Urothelium cell line (cell line): ENCODE measurements around the gene CPSF3.
"Not testable (repeated sequence)": the region's sequence is repeated elsewhere in the genome, so short reads cannot be mapped to it uniquely, and the experiment has no call there.

Experiments used
- DNase-seq: peaks from one replicate; pipeline ENCODE4 v3.0.0; 2011; ENCODE audit warnings: low spot score, mixed read lengths
- FAIRE-seq: peaks from 2 replicates; lab custom pipeline; 2011; peaks lifted over from hg19 to GRCh38; lab: Jason Lieb, UNC

Gene CPSF3

DNA sequence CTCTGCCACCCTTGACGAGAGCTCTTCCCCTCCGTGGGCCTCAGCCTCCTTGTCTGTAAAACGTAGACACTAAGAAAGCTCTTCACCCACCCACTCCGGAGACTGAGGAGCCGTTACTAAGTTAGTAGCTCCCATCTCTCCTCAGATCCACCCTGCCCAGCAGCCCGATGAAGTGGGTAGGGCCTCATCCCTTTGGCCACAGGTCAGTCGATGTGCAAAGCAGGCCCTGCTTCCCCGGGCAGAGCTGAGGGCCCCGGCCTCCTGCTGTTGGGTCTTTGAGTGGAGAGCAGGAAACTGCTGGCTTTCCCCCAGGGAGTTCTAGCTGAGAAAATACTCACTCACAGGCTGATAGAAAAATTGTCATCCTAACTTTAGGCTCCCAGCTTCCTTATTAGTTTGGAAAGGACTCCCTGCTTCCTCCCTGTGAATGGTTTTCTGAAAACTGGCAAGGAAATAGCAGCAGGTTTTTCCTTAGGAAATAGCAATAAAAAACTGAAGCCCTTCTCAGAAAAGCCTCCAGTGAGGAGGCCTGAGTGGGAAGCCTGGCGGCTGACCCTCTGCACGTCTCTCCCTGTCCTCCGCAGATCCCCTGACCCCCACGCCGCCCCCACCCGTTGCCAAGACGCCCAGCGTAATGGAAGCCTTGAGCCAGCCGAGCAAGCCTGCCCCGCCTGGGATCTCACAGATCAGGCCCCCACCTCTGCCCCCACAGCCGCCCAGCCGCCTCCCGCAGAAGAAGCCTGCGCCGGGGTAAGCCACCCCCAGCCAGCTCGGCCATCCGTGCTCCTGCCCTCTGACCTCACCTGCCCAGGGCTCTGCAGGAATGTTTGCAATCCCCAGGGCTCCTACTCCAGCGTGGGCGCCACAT is 30.3 kb upstream of the CPSF3 start:
- DNase-seq (no peak), FAIRE-seq (no peak)

DNA sequence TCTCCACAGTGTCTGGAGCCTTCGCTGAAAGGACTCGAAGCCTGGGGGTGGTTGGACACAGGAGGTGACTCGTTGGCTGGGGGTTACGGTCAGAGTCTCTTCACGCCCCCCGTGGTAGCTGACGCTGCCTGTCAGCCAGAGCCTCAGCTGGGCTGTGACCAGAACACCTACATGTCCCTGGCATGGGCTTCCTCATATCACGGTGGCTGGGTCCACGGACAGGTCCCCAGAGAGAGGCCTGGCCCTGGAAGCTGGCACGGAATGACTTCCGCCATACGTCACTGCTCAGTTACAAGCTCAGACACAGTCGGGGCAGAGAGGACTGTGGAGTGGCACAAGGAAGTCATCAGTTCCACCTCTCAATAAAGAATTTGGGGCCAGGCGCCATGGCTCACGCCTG is 28.6 kb upstream of the CPSF3 start:
- no peak for FAIRE-seq
- no peak for DNase-seq

DNA sequence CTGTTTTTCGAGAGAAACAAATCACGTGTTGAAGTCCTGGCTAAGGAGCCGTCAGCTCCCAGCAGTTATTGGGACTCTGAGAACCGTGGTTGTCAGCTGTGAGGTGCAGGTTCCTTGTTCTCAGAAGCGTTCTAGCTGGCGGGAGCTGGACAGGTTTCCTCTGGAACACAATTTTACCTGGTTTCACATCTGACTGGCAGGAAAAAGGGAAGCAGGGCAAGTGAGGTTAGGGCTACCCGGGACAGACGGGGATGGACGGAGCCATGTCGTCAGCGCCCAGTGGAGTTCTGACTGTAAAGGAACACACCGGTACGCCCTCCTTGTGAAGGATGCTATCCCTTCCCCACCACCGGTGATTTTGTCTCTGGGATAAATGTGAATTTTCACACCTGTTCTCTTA is 26.3 kb upstream of the CPSF3 start:
- FAIRE-seq (no peak), DNase-seq (no peak)

DNA sequence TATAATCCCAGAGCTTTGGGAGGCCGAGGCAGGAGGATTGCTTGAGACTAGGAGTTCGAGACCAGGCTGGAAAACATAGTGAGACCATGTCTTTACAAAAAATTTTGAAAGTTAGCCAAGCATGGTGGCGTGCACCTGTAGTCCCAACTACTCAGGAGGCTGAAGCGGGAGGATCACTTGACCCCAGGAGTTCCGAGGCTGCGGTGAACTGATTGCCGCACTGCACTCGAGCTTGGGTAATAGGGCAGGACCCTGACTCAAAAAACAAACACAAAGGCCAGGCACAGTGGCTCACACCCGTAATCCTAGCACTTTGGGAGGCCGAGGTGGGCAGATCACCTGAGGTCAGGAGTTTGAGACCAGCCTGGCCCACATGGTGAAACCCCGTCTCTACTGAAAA is 25.2 kb upstream of the CPSF3 start:
- not testable (repeated sequence) for DNase-seq, FAIRE-seq

DNA sequence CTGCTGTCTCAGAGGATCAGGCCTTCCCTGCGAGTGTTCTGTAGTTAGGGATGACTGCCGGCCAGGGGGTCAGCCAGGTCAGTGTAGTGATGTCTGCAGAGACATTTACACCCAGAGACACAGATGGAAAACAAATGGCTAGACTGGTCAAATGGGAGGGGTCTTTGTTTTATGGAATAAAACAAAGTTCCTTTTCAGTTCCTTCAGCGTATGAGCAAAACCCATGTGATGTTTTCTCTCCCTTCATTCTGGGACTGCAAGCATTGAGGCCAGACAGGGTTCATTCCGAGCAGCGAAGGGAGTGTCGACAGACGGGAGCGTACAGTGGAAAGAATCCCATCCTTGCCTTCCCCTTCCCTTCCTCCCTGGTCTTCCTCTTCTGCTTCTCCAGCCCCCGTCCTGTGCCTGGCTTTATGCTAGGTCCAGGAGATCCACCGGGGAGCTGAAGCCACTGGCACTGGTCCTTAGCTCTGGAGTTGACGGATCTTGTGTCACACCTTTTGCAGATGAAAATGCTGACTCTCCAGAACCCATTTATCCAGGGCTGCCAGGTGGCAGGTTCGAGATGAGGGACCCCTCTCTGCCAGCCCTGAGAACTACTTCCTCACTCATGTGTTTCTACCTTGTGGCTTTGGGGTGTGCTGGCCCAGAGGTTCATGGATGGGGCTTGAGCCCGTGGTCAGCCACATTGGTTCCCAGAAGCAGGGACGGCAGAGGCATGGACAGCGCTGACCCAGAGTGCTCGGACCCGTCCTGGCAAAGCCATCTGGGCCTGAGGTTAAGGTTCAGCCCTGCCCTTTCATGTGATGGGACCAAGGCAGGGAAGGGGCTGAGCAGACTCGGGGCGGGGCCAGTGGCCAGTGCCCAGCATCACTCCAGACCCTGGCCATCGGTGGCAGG is 24.3 kb upstream of the CPSF3 start:
- no peak for FAIRE-seq
- no peak for DNase-seq

DNA sequence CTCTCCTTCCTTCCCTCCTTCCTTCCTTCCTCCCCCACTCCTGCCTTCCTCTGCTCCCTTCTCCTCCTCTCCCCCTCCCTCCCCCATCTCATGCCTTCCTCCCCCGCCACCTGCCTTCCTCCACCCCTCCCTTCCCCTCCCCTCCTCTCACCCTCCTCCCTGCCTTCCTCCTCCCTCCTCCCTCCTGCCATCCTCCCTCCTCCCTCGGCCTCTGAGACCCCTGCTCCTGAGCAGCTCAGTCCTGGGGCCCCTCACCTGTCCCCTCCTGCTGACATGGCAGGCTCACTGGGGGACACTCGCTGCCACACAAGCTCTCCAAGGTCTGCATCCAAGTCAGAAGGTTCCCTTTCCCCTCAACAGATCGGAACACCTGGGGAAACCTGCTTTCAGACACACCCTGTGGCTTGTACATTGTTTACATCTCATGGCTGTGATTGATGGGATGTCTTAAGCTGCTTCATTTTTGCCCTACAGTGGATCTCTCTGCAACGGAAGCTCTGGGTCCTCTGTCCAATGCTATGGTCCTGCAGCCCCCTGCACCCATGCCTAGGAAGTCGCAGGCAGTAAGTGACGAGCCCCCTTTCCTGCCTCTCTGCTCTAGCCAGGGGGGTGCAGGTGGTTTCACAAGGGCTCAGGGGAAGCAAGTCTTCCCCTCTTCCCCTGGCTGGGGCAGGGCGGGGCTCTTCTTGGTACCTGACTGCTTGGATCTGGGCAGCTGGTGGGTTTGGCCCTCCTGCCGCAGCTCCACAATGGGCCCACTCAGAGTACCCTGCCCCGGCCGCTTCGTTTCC is 23.0 kb upstream of the CPSF3 start:
- peak; percentile 9 for FAIRE-seq
- DNase-seq: no peak

DNA sequence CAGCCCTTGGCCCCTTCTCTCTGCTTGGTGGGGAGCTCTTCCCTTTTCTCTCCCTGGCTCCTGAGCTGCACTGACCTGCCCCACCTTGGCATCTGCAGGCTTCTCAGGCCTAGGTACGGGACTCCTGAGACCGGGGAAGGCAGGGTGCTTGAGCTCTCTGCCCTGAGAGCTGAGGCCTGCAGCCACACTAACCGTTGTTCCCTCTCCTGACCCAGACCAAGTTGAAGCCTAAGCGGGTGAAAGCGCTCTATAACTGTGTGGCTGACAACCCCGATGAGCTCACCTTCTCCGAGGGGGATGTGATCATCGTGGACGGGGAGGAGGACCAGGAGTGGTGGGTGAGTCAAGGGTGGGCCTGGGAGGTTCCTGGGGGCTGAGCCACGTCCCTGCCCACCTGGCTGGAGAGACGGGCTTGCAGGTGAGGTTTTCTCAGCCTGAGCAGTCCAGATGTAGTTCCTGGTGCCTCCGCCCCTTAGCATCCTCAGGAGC is 22.4 kb upstream of the CPSF3 start:
- FAIRE-seq: no peak

DNA sequence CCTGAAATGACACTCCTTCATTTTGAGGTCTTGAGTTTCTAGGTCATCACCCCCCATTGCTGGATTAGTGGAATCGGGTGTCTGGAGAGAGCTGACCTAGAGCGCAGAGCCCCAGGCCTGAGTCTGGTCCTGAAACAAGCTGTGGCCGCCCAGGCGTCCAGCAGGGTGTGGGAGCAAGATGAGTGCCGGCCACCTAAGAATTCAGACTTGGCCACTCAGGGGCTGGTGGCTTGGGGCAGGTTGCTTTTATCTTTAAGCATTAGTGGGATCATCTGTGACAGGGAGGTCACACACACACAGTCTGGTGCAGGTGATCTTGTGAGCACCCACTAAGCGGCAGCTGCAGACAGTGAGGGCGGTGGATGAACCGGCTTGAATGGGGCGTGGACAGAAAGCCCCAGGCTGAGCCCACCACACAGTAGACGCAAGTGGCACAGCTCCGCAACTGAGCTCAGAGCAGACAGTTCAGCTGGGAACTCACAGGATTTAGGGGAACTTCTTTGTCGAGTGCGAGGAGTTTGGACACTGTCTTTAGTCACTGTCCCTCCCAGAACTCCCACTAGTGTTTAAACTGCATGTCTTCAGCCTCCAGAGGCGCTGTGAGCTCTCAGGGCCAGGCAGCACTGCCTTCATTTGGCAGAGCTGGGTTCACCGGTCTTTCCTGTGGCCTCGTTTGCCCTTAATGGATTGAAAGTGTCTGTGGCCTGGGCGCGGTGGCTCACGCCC is 21.6 kb upstream of the CPSF3 start:
- no peak for DNase-seq
- FAIRE-seq: no peak

More for the DNA sequence above, 22.4 kb upstream of the CPSF3 start:
- DNase-seq: no peak

DNA sequence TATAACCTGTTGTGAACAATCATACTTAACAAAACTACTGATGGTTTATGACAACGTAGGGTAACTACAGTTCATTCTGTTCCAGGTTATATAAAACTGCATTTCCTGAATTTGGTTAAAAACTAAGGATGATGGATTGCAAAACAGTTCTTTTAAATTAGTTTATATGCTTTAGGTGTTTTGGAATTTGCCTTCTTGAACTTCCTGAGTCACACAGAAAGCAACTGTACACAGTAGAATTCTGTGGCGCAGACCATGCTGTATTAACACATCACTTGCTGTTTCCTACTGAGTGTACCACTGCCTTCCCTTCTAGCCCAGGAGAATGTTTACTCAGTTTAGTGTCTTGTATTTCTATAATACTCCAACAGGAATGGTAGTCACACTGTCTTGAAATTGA is 19.5 kb upstream of the CPSF3 start:
- FAIRE-seq: no peak

DNA sequence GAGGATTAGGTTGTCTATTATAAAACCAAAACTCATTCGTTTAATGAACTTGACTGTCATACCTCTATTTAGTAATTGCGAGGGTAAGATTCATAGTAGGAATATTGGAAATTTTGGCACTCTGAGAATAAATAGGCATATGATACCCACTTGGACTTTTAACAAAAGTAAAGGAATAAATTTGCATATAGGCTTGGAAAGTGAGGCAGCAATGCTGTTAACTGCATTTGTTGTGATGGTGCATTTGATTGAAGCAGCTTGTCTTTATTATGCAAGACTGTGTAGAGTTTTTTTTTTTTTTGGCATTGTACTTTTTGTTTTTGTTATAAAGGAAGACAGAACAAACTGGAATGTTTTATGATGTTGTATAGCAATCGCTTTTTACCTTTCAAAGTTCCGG is 19.0 kb upstream of the CPSF3 start:
- no peak for DNase-seq
- no peak for FAIRE-seq

More for the DNA sequence above, 19.5 kb upstream of the CPSF3 start:
- DNase-seq: no peak

DNA sequence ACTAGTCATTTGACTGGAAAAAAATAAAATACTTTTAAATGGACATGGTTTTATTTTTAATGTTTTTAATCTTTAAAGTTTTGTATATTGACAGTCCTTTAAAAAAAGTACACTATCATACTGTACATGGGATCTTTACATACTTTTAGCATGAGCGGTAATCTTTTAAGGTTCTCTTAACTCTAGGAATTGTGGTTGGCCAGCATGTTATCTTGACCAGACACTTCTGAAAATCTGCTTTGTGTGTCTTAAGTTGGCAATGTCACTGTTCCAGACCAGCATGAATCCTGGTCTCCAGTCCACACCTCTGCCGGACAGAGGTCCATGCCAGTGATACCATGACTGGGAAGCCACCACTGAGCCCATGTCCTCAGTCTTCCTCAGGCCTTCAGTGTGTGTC is 17.8 kb upstream of the CPSF3 start:
- no peak for DNase-seq
- FAIRE-seq: no peak

DNA sequence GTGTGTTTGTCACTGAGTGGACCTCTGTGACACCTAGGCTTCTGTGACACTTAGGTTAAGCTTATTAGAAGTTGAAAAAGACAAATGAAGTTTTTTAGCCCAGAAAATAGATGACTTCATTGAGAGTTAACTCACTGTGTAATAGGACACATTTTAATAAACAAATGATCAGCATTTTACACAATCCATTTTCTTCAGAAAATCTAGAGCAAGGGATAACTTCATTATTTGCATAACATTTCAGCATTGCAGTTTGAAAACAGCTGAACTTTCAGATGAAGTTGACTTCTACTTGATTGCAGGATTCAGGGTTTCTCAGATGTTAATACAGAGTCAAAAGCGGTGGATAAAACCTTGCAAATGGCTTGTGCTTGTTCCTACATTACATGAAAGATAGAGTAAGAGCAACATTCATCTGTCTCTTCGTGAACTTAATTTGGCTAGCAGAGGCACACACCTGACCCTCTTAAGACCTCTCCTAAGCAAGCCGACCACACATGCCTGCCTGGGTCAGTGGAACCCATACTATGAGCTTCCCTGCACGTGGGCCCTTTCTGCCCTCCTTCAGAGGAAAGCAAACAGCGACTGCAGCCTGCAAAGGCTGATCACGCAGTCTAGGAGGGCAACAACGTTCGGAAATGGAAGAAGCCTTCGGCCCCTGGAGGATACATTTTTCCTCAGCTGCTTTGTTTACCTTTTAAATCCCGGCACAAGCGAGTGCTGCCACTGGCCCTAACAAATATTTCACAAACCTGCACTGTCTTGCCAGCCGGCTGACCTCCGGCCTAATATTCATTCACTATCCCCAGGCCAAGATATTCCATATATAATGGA is 16.7 kb upstream of the CPSF3 start:
- no peak for DNase-seq
- no peak for FAIRE-seq

DNA sequence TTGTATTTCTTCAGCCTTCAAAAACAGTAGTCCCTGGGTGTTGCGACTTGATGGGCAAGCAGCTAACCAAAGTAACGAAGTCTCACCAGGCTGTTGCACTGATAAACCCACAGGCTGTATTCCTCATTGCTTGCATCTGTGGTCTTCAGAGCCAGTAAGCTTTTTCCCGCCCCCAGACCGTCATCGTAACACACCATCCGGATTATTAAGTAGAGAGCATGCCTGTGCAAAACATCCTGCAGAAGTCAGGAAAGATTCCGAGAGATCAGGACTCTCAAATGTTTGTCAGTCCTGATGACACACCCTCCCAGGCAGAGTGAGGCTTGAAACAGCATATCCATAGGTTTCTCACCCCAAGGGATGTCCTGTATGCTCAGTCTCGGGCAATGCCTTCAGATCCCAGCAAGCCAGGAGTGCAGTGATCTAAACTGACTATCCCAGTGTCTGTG is 16.1 kb upstream of the CPSF3 start:
- FAIRE-seq (no peak), DNase-seq (no peak)

DNA sequence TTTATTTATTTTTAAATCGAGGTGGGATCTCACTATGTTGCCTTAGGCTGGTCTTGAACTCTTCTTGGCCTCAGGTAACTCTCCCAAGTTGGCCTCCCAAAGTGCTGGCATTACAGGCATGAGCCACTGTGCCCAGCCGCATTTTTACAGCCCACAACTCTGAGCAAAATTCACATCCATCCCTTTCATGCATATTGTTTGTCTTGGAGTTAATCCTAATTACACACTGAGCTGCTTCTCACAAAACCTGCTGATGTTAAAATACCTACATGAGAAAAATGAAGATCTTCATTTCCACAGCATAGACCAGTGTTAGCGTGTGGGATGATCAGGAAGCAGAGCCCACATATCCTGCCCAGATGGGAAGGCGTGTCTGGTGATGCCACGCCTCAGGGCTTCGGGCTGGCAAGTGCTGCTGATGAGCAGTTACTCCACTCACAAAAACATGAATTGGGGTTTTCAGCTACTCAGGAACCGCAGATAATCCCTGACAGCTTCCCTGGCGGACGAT is 14.8 kb upstream of the CPSF3 start:
- FAIRE-seq: no peak

DNA sequence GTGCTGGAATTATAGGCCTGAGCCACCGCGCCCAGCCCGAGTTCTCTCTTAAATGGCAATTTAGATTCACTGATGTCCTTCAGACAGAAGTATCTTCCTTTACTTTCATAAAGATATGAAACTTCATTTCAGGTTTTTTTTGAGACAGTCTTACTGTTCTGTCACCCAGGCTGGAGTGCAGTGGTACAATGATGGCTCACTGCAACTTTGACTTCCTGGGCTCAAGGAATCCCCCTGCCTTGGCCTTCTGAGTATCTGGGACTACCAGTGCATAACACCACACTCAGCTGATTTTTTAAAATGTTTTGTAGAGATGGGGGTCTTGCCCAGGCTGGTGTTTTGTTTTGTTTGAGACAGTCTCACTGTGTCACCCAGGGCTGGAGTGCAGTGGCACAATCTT is 13.3 kb upstream of the CPSF3 start:
- FAIRE-seq: no peak
- DNase-seq: no peak

More for the DNA sequence above, 14.8 kb upstream of the CPSF3 start:
- DNase-seq: no peak

DNA sequence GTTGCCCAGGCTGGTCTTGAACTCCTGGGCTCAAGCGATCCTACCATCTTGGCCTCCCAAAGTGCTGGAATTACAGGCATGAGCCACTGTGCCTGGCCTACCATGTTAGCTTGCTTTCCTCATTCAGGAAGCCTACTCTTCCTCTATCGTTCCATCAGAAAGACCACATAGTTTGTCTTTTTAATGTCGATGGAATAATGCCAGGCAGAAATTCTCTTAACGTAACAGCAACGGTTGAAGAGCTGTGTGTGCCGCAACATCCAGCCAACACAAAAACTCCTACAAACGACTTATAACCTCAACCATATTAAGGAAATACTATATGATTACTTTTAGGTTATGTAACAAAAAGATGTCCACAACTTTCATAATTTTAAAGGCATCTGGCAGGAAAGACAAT is 10.7 kb upstream of the CPSF3 start:
- FAIRE-seq (no peak), DNase-seq (no peak)

DNA sequence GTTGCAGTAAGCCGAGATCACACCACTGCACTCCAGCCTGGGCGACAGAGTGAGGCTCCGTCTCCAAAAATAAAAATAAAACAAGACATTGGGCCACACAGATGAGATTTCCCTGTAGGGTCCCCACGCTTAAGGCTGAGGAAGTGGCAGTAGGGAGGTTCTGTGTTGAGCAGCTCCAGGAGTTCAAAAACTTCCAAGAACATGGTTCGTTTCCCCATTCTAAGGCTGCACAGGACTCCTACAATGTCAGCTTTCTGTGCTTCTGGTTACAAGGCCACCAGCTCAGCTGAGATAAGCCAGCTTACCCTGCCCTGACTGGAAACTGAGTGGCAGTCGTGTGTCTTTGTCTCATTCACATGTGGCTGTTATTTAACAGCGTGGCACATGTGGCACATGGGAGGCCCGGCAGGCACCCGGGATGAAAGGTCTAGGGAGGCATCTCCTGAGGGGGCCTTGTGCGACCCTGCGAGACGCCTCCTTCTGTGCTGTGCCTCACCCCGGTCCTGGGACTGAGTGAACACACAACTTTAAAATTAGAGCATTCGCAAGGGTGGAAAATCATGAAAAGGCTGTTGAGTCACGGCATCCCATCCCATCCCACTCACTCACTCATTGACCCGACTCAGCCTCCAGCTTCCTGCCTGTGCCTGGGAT is 7.8 kb upstream of the CPSF3 start:
- no peak for FAIRE-seq
- DNase-seq: no peak

DNA sequence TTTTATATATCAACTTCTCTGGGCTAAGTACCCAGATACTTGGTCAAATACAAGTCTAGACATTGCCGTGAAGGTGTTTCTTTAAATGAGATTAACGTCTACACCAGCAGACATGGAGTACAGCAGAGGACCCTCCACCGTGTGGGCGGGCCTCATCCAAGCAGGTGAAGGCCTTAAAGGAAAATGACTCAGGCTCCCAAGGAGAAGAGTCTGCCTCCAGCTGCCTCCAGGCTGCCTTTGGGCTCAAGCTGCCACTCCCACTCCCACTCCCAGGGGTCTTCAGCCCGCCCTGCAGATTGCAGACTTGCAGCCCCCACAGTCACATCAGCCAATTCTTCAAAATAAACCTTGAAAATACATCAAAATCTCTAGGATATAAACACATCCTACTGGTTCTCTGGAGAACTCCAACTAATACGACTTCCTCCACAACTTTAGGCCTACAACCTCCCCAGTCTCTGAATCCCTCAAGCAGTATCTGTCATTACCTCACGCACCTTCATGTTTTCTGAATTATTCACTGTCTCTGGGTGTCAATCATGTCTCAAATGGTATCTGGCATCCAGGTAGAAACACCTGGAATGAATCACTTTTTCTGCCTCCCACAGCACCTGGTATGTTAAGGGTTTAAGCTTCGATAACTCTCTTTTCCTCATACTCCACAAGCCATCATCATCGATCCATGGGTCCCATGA is 7.0 kb upstream of the CPSF3 start:
- no peak for DNase-seq
- no peak for FAIRE-seq
